ENCODE results near the gene NEK7.

- TF ChIP-seq EP300 (IDR thresholded peaks at IDR 0.05) (no peak), POLR2AphosphoS5 (IDR thresholded peaks at IDR 0.05) (no peak), CTCF (IDR thresholded peaks at IDR 0.05) (no peak)
Observed at GRCh38 chr1:198361237-198361767, 204.5 kb downstream of the NEK7 start.

Measured in sigmoid colon (tissue), 4 donors.